SK-N-SH (cell line): ENCODE results near the gene NAPG. TPM values are rescaled to one million over a fixed set of nuclear protein-coding genes. Genes with fewer than 3 reads are reported as not detected.

Experiments used
- CTCF ChIA-PET: fragments of 300-600, 350-600 bp; formaldehyde crosslinking; extraction: SDS; loops from one replicate; lab custom pipeline; 2021; lab: Yijun Ruan, JAX
- POLR2A ChIA-PET: fragments of 350-600 bp; sonication (Branson Sonifier 250); formaldehyde crosslinking; extraction: SDS; loops from one replicate; lab custom pipeline; 2020; ENCODE audit warnings: antibody characterized with exemption, inconsistent platforms; lab: Yijun Ruan, JAX
- DNase-seq: peaks from one replicate; pipeline ENCODE4 v3.0.0; 2012
- H2AFZ ChIP-seq: fragments of 200-600 bp; sonication (generic); 2 replicates; pipeline ENCODE4 v1.8.1; 2016; ENCODE audit warnings: antibody characterized with exemption, mild to moderate bottlenecking, low read depth
- H3F3A ChIP-seq: fragments of 200-600 bp; sonication (generic); replicated peaks from 2 replicates; pipeline ENCODE3; 2016; ENCODE audit warnings: antibody characterized with exemption, mild to moderate bottlenecking; ENCODE audit not compliant: insufficient read depth
- H3K27ac ChIP-seq, 2 experiments: fragments of 200-500 bp in 1 of 2; fragments of 200-600 bp in 1 of 2; sonication (Bioruptor generic) in 1 of 2; sonication (generic), shearing (Covaris generic) in 1 of 2; 2 replicates each; pipeline versions ENCODE4 v1.5.1 to v1.6.1; 2014 to 2016; ENCODE audit warnings: low read depth in 2 of 2, inconsistent platforms in 1 of 2, low read length in 1 of 2, mild to moderate bottlenecking in 1 of 2, mixed read lengths in 1 of 2
- H3K27me3 ChIP-seq: fragments of 200-600 bp; sonication (generic), shearing (Covaris generic); 2 replicates; pipeline ENCODE4 v1.6.1; 2016; ENCODE audit warnings: mixed run types; ENCODE audit not compliant: insufficient read depth
- H3K36me3 ChIP-seq, 2 experiments: fragments of 200-500 bp in 1 of 2; fragments of 200-600 bp in 1 of 2; sonication (Bioruptor generic) in 1 of 2; sonication (generic) in 1 of 2; replicated peaks in 1 of 2; 2 replicates each; pipeline versions ENCODE3 to v1.5.1; 2014 to 2016; ENCODE audit warnings: low read length in 1 of 2, mild to moderate bottlenecking in 1 of 2; ENCODE audit not compliant: insufficient read depth in 2 of 2, control insufficient read depth in 1 of 2
- H3K4me1 ChIP-seq, 2 experiments: fragments of 200-500 bp in 1 of 2; fragments of 200-600 bp in 1 of 2; sonication (Bioruptor generic) in 1 of 2; sonication (generic), shearing (Covaris generic) in 1 of 2; 2 replicates each; pipeline versions ENCODE4 v1.5.1 to v1.6.1; 2014 to 2016; ENCODE audit warnings: low read depth in 1 of 2, low read length in 1 of 2, mixed run types in 1 of 2; ENCODE audit not compliant: insufficient read depth in 2 of 2, control insufficient read depth in 1 of 2
- H3K4me2 ChIP-seq: fragments of 200-600 bp; sonication (generic), shearing (Covaris generic); 2 replicates; pipeline ENCODE4 v1.6.1; 2017; ENCODE audit warnings: mixed run types
- H3K4me3 ChIP-seq, 2 experiments: fragments of 200-500 bp in 1 of 2; fragments of 200-600 bp in 1 of 2; sonication (Bioruptor generic) in 1 of 2; sonication (generic), shearing (Covaris generic) in 1 of 2; 2 replicates each; pipeline versions ENCODE4 v1.5.1 to v1.8.1; 2014 to 2016; ENCODE audit warnings: low read depth in 2 of 2, inconsistent platforms in 1 of 2, low read length in 1 of 2, mild to moderate bottlenecking in 1 of 2, mixed read lengths in 1 of 2, moderate library complexity in 1 of 2
- H3K79me2 ChIP-seq: fragments of 200-600 bp; sonication (generic); 2 replicates; pipeline ENCODE4 v1.8.1; 2017; ENCODE audit warnings: mild to moderate bottlenecking; ENCODE audit not compliant: insufficient read depth
- H3K9ac ChIP-seq: fragments of 200-600 bp; sonication (generic); 2 replicates; pipeline ENCODE4 v1.6.1; 2017; ENCODE audit warnings: mixed run types
- H3K9me2 ChIP-seq: fragments of 200-600 bp; sonication (generic); 2 replicates; pipeline ENCODE4 v1.6.1; 2017; ENCODE audit warnings: mixed run types
- H3K9me3 ChIP-seq: fragments of 200-600 bp; sonication (generic); 2 replicates; pipeline ENCODE4 v1.6.1; 2017; ENCODE audit warnings: mixed run types, mild to moderate bottlenecking, moderate library complexity
- H4K20me1 ChIP-seq: fragments of 200-600 bp; sonication (generic); 2 replicates; pipeline ENCODE4 v1.6.1; 2017; ENCODE audit warnings: mild to moderate bottlenecking, mixed run types; ENCODE audit not compliant: insufficient read depth
- CHD2 ChIP-seq: fragments of 150-350 bp; IDR thresholded peaks from 2 replicates; pipeline ENCODE4 v1.6.1; 2018; ENCODE audit warnings: low read length; ENCODE audit not compliant: partially characterized antibody
- EP300 ChIP-seq, 2 experiments: IDR thresholded peaks; 2 replicates each; pipeline versions ENCODE4 v1.4.0 to v1.6.1; 2012; ENCODE audit warnings: borderline replicate concordance in 1 of 2, low read depth in 1 of 2, low read length in 1 of 2
- EZH2phosphoT487 ChIP-seq: fragments of 200-600 bp; sonication (generic); IDR thresholded peaks from 2 replicates; pipeline ENCODE4 v1.6.1; 2017; ENCODE audit warnings: low read depth, mixed run types, mild to moderate bottlenecking, antibody characterized with exemption, moderate library complexity, borderline replicate concordance
- FOXJ3 ChIP-seq: sonication (generic); formaldehyde crosslinking; IDR thresholded peaks from 2 replicates; pipeline ENCODE4 v1.5.1; 2020; ENCODE audit warnings: mild to moderate bottlenecking, missing genetic modification reagents
- FOXM1 ChIP-seq: IDR thresholded peaks from 2 replicates; pipeline ENCODE4 v1.4.0; 2012; ENCODE audit warnings: low read depth, mild to moderate bottlenecking
- GATA2 ChIP-seq: sonication (generic); formaldehyde crosslinking; IDR thresholded peaks from 2 replicates; pipeline ENCODE4 v1.5.0; 2020; ENCODE audit warnings: mild to moderate bottlenecking, missing genetic modification reagents
- IRF3 ChIP-seq: fragments of 150-350 bp; IDR thresholded peaks from 2 replicates; pipeline ENCODE4 v1.6.1; 2016; ENCODE audit warnings: mild to moderate bottlenecking, low read depth, low read length
- NFIC ChIP-seq: IDR thresholded peaks from 2 replicates; pipeline ENCODE4 v1.4.0; 2012; ENCODE audit warnings: borderline replicate concordance
- NRF1 ChIP-seq: IDR thresholded peaks from 2 replicates; pipeline ENCODE4 v1.6.1; 2012; ENCODE audit warnings: low read depth, mild to moderate bottlenecking, low read length
- RCOR1 ChIP-seq: fragments of 150-350 bp; IDR thresholded peaks from 2 replicates; pipeline ENCODE4 v1.6.1; 2017; ENCODE audit warnings: antibody characterized with exemption, low read length
- RXRA ChIP-seq: IDR thresholded peaks from 2 replicates; pipeline ENCODE4 v1.4.0; 2012; ENCODE audit warnings: low read depth, mild to moderate bottlenecking, borderline replicate concordance
- TCF12 ChIP-seq: IDR thresholded peaks from 2 replicates; pipeline ENCODE4 v1.4.0; 2012
- TEAD4 ChIP-seq: IDR thresholded peaks from 2 replicates; pipeline ENCODE4 v1.4.0; 2012; ENCODE audit warnings: mild to moderate bottlenecking, borderline replicate concordance; ENCODE audit not compliant: insufficient read depth
- USF1 ChIP-seq: IDR thresholded peaks from 2 replicates; pipeline ENCODE4 v1.4.0; 2012; ENCODE audit warnings: low read depth, borderline replicate concordance
- YY1 ChIP-seq: IDR thresholded peaks from 2 replicates; pipeline ENCODE4 v1.4.0; 2012; ENCODE audit warnings: low read depth, mild to moderate bottlenecking
- WGBS: methylation state at CpG from one replicate; pipeline ENCODE4 v1.1.6; 2017; ENCODE audit warnings: low lambda C conversion rate; 5-methylcytosine and 5-hydroxymethylcytosine counted together
- polyA plus RNA-seq, 3 experiments: library from polyadenylated mRNA; depleted of rRNA; stranded (reverse); fragments of >200 nt; gene quantifications; 2 replicates each; pipeline ENCODE4 v1.2.3, GENCODE V29; 2012
- TF ChIP-seq, protein P1 (sequence below): fragments of 200-600 bp; sonication (generic); IDR thresholded peaks from 2 replicates; pipeline ENCODE4 v1.6.1; 2017; ENCODE audit warnings: antibody characterized with exemption, mild to moderate bottlenecking, moderate library complexity
- TF ChIP-seq, protein P2 (sequence below): fragments of 150-350 bp; IDR thresholded peaks from 2 replicates; pipeline ENCODE4 v1.6.1; 2017; ENCODE audit warnings: antibody characterized with exemption, low read length, low read depth, borderline replicate concordance
- TF ChIP-seq, protein P3 (sequence below): IDR thresholded peaks from 2 replicates; pipeline ENCODE4 v1.4.0; 2012; ENCODE audit warnings: low read depth, borderline replicate concordance
- TF ChIP-seq, protein P4 (sequence below): IDR thresholded peaks from 2 replicates; pipeline ENCODE4; 2012

The NAPG gene
- polyA plus RNA-seq, 1 of the 3 experiments (the other 2 are of a cell fraction) = 9.2 TPM

DNA sequence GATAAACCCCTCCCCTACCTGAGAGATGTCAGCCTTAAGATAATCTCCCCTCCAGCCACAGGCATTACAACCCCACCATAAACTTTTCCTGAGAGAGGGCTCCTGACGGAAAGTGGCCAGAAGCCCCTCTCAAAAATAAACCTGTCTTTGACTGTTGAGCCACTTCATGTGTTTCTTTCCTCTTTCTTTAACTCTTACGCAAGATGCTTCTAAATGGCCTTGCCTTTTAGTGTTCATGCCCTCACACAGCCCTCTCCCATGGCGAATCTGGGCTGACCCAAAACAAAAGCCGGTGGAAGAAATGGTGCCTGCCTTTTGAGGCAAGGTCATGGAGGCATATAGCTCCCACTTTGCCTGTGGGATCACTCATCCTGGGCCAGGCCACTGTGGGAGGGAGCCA lies 54.4 kb downstream of the NAPG start:
- no peaks in the 10 kb centered on the region for H3K9me2 ChIP-seq
- H3K4me1 ChIP-seq = no peaks in the 10 kb centered on the region
- 33% methylated on average over 4 of the region's 4 CpGs for WGBS
- ChIA-PET CTCF (interaction anchor here (2.2 kb wide), 1 partner anchor 20 kb away, joined by 7 read pairs; no protein-coding TSS in a partner anchor), POLR2A (no interaction called here)
- no peak for DNase-seq
- no peak overlapping the region for H2AFZ ChIP-seq
- no peak overlapping the region for H3K27ac ChIP-seq
- H3K9me3 ChIP-seq = no peaks in the 10 kb centered on the region
- TF ChIP-seq IRF3 (no peak), EZH2phosphoT487 (no peak), CHD2 (no peak), TEAD4 (no peak), RXRA (no peak), USF1 (no peak), NFIC (no peak), FOXM1 (no peak), NRF1 (no peak), GATA2 (CRISPR knock-in tag) (no peak), RCOR1 (no peak), YY1 (no peak), TCF12 (no peak), EP300 (IDR thresholded peaks at IDR 0.05; ENCODE audit: borderline replicate concordance in 1 of 2, low read depth in 1 of 2, low read length in 1 of 2) (no peak), FOXJ3 (CRISPR knock-in tag) (no peak)
- TF ChIP-seq, protein P1, sequence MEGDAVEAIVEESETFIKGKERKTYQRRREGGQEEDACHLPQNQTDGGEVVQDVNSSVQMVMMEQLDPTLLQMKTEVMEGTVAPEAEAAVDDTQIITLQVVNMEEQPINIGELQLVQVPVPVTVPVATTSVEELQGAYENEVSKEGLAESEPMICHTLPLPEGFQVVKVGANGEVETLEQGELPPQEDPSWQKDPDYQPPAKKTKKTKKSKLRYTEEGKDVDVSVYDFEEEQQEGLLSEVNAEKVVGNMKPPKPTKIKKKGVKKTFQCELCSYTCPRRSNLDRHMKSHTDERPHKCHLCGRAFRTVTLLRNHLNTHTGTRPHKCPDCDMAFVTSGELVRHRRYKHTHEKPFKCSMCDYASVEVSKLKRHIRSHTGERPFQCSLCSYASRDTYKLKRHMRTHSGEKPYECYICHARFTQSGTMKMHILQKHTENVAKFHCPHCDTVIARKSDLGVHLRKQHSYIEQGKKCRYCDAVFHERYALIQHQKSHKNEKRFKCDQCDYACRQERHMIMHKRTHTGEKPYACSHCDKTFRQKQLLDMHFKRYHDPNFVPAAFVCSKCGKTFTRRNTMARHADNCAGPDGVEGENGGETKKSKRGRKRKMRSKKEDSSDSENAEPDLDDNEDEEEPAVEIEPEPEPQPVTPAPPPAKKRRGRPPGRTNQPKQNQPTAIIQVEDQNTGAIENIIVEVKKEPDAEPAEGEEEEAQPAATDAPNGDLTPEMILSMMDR = no peak
- TF ChIP-seq, protein P2, sequence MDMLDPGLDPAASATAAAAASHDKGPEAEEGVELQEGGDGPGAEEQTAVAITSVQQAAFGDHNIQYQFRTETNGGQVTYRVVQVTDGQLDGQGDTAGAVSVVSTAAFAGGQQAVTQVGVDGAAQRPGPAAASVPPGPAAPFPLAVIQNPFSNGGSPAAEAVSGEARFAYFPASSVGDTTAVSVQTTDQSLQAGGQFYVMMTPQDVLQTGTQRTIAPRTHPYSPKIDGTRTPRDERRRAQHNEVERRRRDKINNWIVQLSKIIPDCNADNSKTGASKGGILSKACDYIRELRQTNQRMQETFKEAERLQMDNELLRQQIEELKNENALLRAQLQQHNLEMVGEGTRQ = no peak
- TF ChIP-seq, protein P3, sequence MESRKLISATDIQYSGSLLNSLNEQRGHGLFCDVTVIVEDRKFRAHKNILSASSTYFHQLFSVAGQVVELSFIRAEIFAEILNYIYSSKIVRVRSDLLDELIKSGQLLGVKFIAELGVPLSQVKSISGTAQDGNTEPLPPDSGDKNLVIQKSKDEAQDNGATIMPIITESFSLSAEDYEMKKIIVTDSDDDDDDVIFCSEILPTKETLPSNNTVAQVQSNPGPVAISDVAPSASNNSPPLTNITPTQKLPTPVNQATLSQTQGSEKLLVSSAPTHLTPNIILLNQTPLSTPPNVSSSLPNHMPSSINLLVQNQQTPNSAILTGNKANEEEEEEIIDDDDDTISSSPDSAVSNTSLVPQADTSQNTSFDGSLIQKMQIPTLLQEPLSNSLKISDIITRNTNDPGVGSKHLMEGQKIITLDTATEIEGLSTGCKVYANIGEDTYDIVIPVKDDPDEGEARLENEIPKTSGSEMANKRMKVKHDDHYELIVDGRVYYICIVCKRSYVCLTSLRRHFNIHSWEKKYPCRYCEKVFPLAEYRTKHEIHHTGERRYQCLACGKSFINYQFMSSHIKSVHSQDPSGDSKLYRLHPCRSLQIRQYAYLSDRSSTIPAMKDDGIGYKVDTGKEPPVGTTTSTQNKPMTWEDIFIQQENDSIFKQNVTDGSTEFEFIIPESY = no peak
- TF ChIP-seq, protein P4, sequence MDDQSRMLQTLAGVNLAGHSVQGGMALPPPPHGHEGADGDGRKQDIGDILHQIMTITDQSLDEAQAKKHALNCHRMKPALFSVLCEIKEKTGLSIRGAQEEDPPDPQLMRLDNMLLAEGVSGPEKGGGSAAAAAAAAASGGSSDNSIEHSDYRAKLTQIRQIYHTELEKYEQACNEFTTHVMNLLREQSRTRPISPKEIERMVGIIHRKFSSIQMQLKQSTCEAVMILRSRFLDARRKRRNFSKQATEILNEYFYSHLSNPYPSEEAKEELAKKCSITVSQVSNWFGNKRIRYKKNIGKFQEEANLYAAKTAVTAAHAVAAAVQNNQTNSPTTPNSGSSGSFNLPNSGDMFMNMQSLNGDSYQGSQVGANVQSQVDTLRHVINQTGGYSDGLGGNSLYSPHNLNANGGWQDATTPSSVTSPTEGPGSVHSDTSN = no peak
- no peak overlapping the region for H3K4me3 ChIP-seq
- H3K36me3 ChIP-seq = no peaks in the 10 kb centered on the region
- H4K20me1 ChIP-seq = no peaks in the 10 kb centered on the region
- no peaks in the 10 kb centered on the region; the same call in 1 of the 2 replicates for H3K27me3 ChIP-seq
- no peak overlapping the region for H3K4me2 ChIP-seq
- no peaks in the 10 kb centered on the region for H3F3A ChIP-seq
- H3K79me2 ChIP-seq = no peaks in the 10 kb centered on the region
- no peak overlapping the region for H3K9ac ChIP-seq
